GM18519 (cell line): ENCODE data around the gene MSI2.

Experiments
- ATAC-seq: cut with Tn5 transposase; IDR thresholded peaks from one replicate; pipeline ENCODE4 v1.9.1; 2021; ENCODE audit warnings: mild to moderate bottlenecking, moderate library complexity; ENCODE audit not compliant: unreplicated experiment, low FRiP score

The MSI2 gene

GRCh38 chr17:57531648-57532504, 275.6 kb downstream of the MSI2 start:
- no peak for ATAC-seq

GRCh38 chr17:57532556-57532955, 276.2 kb downstream of the MSI2 start:
- no peak for ATAC-seq

DNA sequence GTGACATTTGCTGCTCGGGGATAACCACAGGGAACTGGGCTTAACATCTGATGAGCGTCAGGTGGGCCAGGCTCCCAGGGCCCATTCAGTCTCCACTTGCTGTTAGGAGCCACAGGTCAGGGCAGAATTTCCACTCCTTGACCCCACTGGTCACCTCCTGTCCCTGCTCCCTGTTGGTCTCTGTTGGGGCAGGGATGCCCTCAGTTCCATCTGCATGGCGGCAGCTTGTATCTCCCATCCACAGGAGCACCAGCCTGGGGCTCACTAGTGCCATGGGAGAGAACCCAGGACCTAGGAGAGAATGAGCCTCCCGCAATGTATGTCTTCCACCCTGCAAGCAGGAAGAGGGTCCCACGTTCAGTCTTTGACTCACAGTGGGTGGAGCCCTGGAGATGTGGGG, 276.6 kb downstream of the MSI2 start:
- ATAC-seq = no peak

DNA sequence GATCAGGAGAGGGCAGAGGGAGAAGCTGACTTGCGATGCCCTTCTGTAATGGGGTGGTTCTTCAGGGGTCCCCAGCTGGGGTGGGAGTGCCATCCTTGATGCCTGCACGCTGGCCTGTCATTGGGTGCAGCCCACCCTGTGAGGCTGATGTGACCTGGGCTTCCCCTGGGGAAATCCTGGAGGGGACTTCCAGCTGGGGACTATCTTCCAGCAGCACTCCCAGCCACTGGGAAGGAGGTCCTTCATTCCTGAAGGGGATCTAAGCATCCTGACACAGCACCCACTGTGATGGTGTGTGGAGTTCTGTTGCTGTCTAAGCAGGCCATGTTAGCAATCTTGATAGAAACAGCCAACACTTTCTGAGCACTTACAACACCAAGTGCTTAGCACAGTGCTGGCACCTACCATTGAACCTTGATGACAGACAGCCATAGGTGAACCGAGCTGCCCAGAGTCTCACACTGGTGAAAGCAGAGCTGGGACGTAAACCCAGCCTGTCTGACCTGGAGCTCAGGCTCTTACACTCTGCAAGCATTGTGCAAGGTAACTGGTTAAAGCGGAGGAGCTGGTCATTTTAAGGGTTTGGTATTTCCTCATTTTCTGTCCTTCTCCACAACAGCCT, 277.5 kb downstream of the MSI2 start:
- ATAC-seq = no peak

GRCh38 chr17:57534863-57535248, 278.5 kb downstream of the MSI2 start:
- no peak for ATAC-seq

DNA sequence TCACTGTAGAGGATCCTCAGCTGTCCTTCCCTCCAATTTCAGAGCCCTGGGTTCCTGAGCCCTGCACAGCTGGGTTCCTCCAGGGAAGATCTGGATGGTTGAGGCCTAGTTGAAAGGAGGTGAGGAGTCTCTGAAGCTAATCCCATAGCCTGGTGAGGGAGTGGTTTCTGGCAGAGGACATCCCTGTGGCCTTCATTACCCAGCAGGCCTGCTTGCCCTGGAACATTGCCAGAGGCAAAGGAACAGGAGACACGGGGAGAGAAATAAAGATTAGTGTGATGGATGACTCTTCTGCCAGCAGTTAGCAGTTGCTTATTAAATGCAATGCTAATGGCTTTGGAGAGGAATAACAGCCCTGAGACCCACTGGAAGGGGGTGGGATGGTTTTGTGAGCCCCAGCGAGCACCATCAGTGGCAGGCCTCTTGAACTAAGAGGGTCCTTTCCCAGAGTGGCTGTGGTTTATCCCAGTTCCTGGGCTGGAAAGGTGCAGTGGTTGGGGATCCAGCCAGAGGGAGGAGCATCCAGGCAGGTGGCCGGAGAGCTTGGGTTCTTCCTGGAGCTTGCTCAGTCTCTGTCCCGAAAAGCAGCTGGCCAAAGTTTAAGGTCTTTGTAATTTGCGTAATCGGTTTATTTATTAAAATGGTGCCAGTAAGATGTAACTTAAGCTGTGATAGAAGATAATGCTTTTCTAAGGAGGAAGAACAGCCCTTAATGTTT, 279.1 kb downstream of the MSI2 start:
- no peak for ATAC-seq

GRCh38 chr17:57536289-57536688, 280.0 kb downstream of the MSI2 start:
- ATAC-seq = no peak

DNA sequence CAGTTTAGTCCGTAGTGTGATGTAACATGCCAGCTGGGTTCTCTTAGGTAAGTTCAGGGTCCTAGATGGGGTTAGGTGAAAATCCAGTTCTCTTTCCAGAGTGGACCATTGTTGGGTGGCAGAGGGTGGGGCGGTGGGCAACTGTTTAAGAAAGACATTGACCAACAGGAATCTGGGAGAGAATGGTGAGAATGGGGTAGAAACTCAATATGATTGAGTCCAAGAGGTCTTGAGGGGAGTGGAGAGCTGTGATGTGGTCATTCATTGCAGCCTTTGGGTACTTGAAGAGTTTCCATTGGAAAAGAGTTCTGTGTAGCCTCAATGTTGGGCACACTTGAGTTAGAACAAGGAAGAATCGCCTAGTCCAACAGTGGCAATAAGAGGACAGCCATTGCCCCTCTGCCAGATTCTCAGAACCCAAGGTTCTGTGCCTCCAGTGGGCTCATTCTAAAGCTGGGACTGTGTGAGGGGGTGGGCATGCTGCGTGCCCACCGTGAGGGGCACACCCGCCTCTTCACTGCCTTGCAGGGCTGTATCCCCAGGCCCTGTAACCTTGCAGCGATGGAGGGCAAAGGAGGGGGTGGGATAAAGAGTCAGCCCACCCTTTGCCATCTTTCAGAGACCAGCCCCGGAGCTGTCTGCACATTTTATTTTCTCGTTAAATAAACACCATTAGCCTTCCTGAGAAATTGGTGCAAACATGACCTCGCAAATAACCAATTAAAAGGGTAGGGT, 280.6 kb downstream of the MSI2 start:
- ATAC-seq = no peak

DNA sequence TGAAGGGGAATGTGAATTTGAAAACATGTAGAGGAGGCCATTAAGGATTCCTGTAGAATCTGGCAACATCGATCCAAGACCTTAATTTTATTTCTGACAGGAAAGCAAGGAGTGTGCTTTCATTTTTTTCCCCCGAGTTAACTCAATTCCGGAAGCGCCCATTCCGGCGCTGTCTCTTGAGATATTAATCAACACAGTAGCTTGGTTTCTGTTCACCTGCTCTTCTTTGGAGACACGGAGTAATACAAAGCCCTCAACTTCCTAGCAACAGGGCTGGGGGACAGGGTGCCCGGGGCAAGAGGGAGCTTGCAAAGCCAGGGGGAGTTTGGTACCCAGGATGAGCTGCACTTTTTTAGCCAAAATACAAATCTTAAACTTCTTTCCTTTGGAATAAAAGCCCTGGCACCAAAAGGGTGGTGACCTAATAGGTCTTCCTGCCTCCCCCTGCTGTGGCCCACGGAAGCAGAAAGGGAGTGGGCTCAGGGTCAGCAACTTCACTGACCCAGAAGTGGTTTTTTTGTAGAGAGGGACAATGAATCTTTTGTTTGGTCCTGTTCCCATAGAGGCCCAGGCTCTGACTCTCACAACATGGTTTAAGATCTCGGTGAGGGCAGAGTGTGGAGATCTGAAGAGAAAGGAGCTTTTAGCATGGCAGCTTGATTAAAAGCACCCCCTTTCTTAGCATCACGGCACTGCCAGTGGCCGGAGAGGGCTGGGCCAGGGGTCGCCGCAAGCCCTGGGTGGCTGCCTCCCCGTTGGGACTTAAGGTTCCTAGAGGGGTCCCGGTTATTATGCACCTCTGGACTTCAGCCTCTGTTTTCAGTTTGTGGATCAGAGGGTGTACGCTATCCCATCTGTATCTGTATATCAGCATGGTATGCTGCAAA, 281.4 kb downstream of the MSI2 start:
- ATAC-seq = no peak

DNA sequence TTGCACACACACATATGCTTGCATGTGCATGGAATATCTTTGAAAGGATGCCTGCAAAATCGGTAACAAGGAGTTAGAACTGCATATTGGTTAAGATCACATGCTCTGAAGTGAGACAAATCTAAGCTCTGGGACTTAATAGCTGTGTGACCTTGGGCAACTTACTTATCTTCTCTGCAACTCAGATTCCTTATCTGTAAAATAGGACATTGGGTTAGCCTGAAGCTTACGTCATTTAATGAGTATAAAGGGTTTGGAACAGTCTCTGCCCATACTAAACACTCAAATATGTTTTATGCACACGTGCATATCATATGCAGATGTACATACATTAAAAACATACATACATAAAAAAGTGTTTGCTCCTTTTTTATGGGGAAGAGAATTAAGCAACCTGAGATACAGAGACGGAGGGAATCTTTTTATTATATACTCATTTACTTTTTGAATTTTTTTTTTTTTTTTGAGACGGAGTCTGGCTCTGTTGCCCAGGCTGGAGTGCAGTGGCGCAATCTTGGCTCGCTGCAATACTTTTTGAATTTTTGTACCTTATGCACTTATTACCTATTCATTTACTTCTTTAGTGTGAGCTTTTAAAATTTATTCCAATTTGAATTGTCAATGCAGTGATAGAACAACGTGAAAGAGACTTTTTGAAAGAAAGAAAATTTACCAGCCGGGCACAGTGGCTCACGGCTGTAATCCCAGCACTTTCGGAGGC, 282.6 kb downstream of the MSI2 start:
- no peak for ATAC-seq

DNA sequence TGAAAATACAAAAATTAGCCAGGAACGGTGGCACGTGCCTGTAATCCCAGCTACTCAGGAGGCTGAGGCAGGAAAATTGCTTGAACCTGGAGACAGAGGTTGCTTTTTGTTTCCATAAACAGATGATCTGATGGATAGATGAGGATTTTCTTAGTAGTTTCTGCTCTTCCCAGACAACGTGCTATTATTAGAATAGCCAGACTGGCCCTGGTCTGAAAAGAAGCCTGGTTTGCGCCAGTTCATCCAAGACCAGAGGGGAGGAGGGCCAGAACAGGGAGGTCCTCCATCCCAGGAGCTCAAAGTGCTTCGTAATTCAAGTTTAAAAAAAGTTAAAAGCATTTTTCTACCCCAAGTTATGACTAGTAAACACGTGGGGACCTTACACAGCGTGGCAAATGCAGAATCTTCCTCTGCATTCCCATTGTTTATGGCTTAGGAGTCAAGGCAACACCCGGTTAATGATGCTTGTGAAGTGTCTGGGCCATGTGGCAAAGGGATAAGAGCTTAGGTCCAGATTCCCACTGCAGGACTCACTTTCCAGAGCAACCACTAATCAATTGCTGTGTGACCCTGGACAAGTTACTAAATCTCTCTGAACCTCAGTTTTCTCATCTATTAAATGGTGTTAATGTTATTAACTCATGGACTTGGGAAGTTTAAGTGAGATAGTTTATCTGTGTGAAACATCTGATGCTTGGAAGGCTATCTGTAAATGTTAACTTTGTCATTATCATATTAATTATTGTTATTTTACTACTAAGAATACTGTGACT, 283.4 kb downstream of the MSI2 start:
- no peak for ATAC-seq

DNA sequence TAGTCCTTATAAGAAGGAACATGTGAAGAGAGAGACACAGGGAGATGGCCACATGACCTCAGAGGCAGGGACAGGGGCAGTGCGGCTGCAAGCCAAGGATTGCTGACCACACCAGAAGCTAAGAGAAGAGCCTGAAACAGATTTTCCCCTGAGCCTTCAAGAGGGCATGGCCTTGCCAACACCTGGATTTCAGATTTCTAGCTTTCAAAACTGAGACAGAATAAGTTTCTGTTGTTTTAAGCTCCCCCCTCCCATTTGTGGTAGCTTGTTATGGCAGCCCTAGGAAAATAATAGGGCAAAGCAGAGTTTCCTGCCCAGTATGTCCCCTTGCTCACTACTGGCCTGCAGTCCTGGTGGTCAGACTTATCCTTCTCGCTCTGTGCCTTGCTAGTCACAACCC, 284.3 kb downstream of the MSI2 start:
- no peak for ATAC-seq

- ATAC-seq = no peak
Measured at GRCh38 chr17:57541049-57541448, 284.7 kb downstream of the MSI2 start.

GRCh38 chr17:57541472-57542394, 285.4 kb downstream of the MSI2 start:
- ATAC-seq = no peak

- ATAC-seq = no peak
Measured at GRCh38 chr17:57542510-57542909, 286.2 kb downstream of the MSI2 start.

- ATAC-seq = no peak
Measured at GRCh38 chr17:57543230-57543629, 286.9 kb downstream of the MSI2 start.

- ATAC-seq = no peak
Measured at GRCh38 chr17:57544401-57544800, 288.1 kb downstream of the MSI2 start.
